Astrocyte (in vitro differentiated cells and primary cell): Measurements from ENCODE around the gene HSF2BP.
"Not testable (repeated sequence)": the region's sequence is repeated elsewhere in the genome, so short reads cannot be mapped to it uniquely, and the experiment has no call there.

Source experiments
- EZH2 ChIP-seq: IDR thresholded peaks from 2 replicates; pipeline ENCODE4 v1.6.1; 2012; ENCODE audit warnings: mild to moderate bottlenecking, low read length, inconsistent platforms; ENCODE audit not compliant: insufficient read depth
- TF ChIP-seq, protein P1 (sequence below): IDR thresholded peaks from 2 replicates; pipeline ENCODE4 v1.5.1; 2011; ENCODE audit warnings: low read depth, mild to moderate bottlenecking, inconsistent platforms, low read length, moderate library complexity; ENCODE audit not compliant: insufficient read depth

DNA sequence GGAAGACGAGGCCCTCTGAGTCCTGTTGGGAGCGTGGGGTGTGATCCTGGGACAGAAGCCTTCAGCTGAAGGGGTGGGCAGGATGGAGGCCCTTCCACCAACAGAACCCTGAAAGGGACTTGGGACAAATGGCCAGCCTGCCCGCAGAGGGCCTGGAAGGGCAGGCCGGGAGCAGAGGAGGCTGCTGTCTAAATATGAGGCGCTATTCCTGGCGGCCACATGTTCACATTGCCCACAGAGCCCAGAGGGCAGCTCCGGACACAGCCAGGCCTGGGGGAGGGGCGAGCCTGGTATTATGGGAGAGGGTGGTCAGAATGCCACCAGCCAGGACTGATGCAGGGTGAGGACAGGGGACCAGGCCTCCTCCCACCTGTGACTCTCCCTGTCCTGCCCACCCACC lies 160.4 kb downstream of the HSF2BP start:
- TF ChIP-seq, protein P1, sequence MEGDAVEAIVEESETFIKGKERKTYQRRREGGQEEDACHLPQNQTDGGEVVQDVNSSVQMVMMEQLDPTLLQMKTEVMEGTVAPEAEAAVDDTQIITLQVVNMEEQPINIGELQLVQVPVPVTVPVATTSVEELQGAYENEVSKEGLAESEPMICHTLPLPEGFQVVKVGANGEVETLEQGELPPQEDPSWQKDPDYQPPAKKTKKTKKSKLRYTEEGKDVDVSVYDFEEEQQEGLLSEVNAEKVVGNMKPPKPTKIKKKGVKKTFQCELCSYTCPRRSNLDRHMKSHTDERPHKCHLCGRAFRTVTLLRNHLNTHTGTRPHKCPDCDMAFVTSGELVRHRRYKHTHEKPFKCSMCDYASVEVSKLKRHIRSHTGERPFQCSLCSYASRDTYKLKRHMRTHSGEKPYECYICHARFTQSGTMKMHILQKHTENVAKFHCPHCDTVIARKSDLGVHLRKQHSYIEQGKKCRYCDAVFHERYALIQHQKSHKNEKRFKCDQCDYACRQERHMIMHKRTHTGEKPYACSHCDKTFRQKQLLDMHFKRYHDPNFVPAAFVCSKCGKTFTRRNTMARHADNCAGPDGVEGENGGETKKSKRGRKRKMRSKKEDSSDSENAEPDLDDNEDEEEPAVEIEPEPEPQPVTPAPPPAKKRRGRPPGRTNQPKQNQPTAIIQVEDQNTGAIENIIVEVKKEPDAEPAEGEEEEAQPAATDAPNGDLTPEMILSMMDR: not testable (repeated sequence)
- TF ChIP-seq EZH2: not testable (repeated sequence)
